H1 (cell line): ENCODE measurements around the gene SOD2. TPM values are rescaled to one million over a fixed set of nuclear protein-coding genes. Genes with fewer than 3 reads are reported as not detected.

Experiments
- CTCF ChIA-PET: fragments of 300-600 bp; sonication (Branson Sonifier 250); formaldehyde crosslinking; loops from one replicate; lab custom pipeline; 2021; ENCODE audit not compliant: partially characterized antibody; lab: Charles Lee
- POLR2A ChIA-PET: fragments of 300-600 bp; sonication (Branson Sonifier 250); formaldehyde crosslinking; loops from one replicate; lab custom pipeline; 2021; ENCODE audit warnings: inconsistent platforms; ENCODE audit not compliant: partially characterized antibody; lab: Charles Lee
- DNase-seq, 2 experiments: peaks; one replicate each; pipeline versions ENCODE4 v3.0.0 to v3.0.0-alpha.2; 2010 to 2022; ENCODE audit warnings: low spot score in 2 of 2, low read depth in 1 of 2, mixed read lengths in 1 of 2
- FAIRE-seq: peaks from 2 replicates; lab custom pipeline; 2011; peaks lifted over from hg19 to GRCh38; lab: Jason Lieb, UNC
- H2AFZ ChIP-seq: 2 replicates; pipeline ENCODE4 v1.8.1; 2012; ENCODE audit warnings: low read length, inconsistent platforms
- H2AK5ac ChIP-seq: 2 replicates; pipeline ENCODE4 v1.6.1; 2013; ENCODE audit warnings: low read depth, low read length
- H2BK120ac ChIP-seq: replicated peaks from 2 replicates; pipeline ENCODE3; 2013; ENCODE audit warnings: low read depth, low read length, inconsistent platforms
- H2BK12ac ChIP-seq: 2 replicates; pipeline ENCODE4 v1.6.1; 2013; ENCODE audit warnings: low read depth, low read length
- H2BK15ac ChIP-seq: 2 replicates; pipeline ENCODE4 v1.6.1; 2013; ENCODE audit warnings: low read length
- H2BK20ac ChIP-seq: 2 replicates; pipeline ENCODE4 v1.6.1; 2013; ENCODE audit warnings: low read length
- H2BK5ac ChIP-seq: 2 replicates; pipeline ENCODE4 v1.6.1; 2013; ENCODE audit warnings: low read depth, low read length
- H3K14ac ChIP-seq: 2 replicates; pipeline ENCODE4 v1.6.1; 2013; ENCODE audit warnings: inconsistent platforms; ENCODE audit not compliant: insufficient read length
- H3K18ac ChIP-seq: 2 replicates; pipeline ENCODE4 v1.6.1; 2013; ENCODE audit warnings: low read length; ENCODE audit errors: extremely low read depth
- H3K23ac ChIP-seq: 2 replicates; pipeline ENCODE4 v1.6.1; 2013; ENCODE audit warnings: inconsistent platforms; ENCODE audit not compliant: insufficient read length
- H3K23me2 ChIP-seq: 2 replicates; pipeline ENCODE4 v1.6.1; 2013; ENCODE audit warnings: low read depth, low read length
- H3K27ac ChIP-seq: 2 replicates; pipeline ENCODE4 v1.6.1; 2011; ENCODE audit warnings: low read depth, low read length, inconsistent platforms
- H3K27me3 ChIP-seq, 4 experiments: replicated peaks in 1 of 4; 1 replicate in 1 of 4; 2 replicates in 3 of 4; pipeline versions ENCODE4 v1.6.1 to v1.8.1; 2011 to 2013; ENCODE audit warnings: low read length in 3 of 4, mild to moderate bottlenecking in 3 of 4, inconsistent platforms in 2 of 4, mixed read lengths in 2 of 4, moderate library complexity in 1 of 4; ENCODE audit not compliant: control insufficient read depth in 3 of 4, insufficient read depth in 3 of 4; ENCODE audit errors: extremely low read depth in 1 of 4
- H3K36me3 ChIP-seq, 4 experiments: 2 replicates each; pipeline versions ENCODE4 v1.6.1 to v1.8.1; 2011 to 2013; ENCODE audit warnings: mild to moderate bottlenecking in 4 of 4, low read length in 3 of 4, moderate library complexity in 2 of 4, control low read depth in 1 of 4, inconsistent platforms in 1 of 4; ENCODE audit not compliant: insufficient read depth in 4 of 4, control insufficient read depth in 2 of 4
- H3K4ac ChIP-seq: replicated peaks from 2 replicates; pipeline ENCODE3; 2013; ENCODE audit warnings: low read length, low read depth, mixed read lengths, inconsistent platforms; ENCODE audit not compliant: insufficient read length
- H3K4me1 ChIP-seq, 4 experiments: replicated peaks in 1 of 4; 1 replicate in 1 of 4; 2 replicates in 3 of 4; pipeline versions ENCODE4 v1.6.1 to v1.8.1; 2011 to 2013; ENCODE audit warnings: low read length in 3 of 4, inconsistent platforms in 2 of 4, mixed read lengths in 1 of 4; ENCODE audit not compliant: insufficient read depth in 4 of 4, control insufficient read depth in 3 of 4
- H3K4me2 ChIP-seq, 2 experiments: 2 replicates each; pipeline versions ENCODE4 v1.6.1 to v1.8.1; 2011 to 2013; ENCODE audit warnings: low read depth in 2 of 2, low read length in 2 of 2, control low read depth in 1 of 2, inconsistent platforms in 1 of 2, mild to moderate bottlenecking in 1 of 2; ENCODE audit not compliant: insufficient read depth in 1 of 2
- H3K4me3 ChIP-seq, 4 experiments: fragments of 200-600, 300-600 bp in 1 of 4; sonication (generic), shearing (Covaris generic), sonication (Bioruptor Twin) in 1 of 4; 2 replicates each; pipeline versions ENCODE4 v1.5.1 to v1.8.1; 2011 to 2016; ENCODE audit warnings: low read length in 4 of 4, low read depth in 3 of 4, control low read depth in 2 of 4, inconsistent platforms in 2 of 4, mild to moderate bottlenecking in 2 of 4, mixed read lengths in 1 of 4, moderate library complexity in 1 of 4; ENCODE audit not compliant: insufficient read depth in 2 of 4; ENCODE audit errors: extremely low read depth in 1 of 4
- H3K56ac ChIP-seq: replicated peaks from 2 replicates; pipeline ENCODE3; 2013; ENCODE audit warnings: low read depth, mild to moderate bottlenecking, mixed read lengths, low read length, inconsistent platforms; ENCODE audit not compliant: insufficient read length
- H3K79me1 ChIP-seq: 2 replicates; pipeline ENCODE4 v1.6.1; 2013; ENCODE audit warnings: low read depth, low read length, control low read depth
- H3K79me2 ChIP-seq, 2 experiments: 2 replicates each; pipeline versions ENCODE4 v1.6.1 to v1.8.1; 2012 to 2013; ENCODE audit warnings: low read length in 2 of 2, mild to moderate bottlenecking in 2 of 2, inconsistent platforms in 1 of 2; ENCODE audit not compliant: insufficient read depth in 2 of 2, control insufficient read depth in 1 of 2
- H3K9ac ChIP-seq, 4 experiments: replicated peaks in 1 of 4; 1 replicate in 1 of 4; 2 replicates in 3 of 4; pipeline versions ENCODE4 v1.6.1 to v1.8.1; 2011 to 2013; ENCODE audit warnings: low read depth in 3 of 4, low read length in 3 of 4, control low read depth in 2 of 4, mild to moderate bottlenecking in 2 of 4, moderate library complexity in 2 of 4, inconsistent platforms in 1 of 4; ENCODE audit errors: extremely low read depth in 1 of 4
- H3K9me3 ChIP-seq, 2 experiments: 2 replicates each; pipeline versions ENCODE4 v1.6.1 to v1.8.1; 2012 to 2013; ENCODE audit warnings: mild to moderate bottlenecking in 2 of 2, moderate library complexity in 2 of 2, control low read depth in 1 of 2, inconsistent platforms in 1 of 2, low read depth in 1 of 2, low read length in 1 of 2, mixed read lengths in 1 of 2; ENCODE audit not compliant: insufficient read depth in 2 of 2
- H4K20me1 ChIP-seq, 2 experiments: replicated peaks in 1 of 2; 2 replicates each; pipeline versions ENCODE3 to v1.8.1; 2011 to 2013; ENCODE audit warnings: inconsistent platforms in 2 of 2, low read length in 2 of 2, mild to moderate bottlenecking in 1 of 2; ENCODE audit not compliant: insufficient read depth in 2 of 2, control insufficient read depth in 1 of 2
- H4K5ac ChIP-seq: 2 replicates; pipeline ENCODE4 v1.6.1; 2013; ENCODE audit warnings: low read length, low read depth, mixed read lengths, inconsistent platforms; ENCODE audit not compliant: insufficient read length
- H4K8ac ChIP-seq: 2 replicates; pipeline ENCODE4 v1.8.0; 2013; ENCODE audit warnings: mild to moderate bottlenecking, moderate library complexity, low read length, inconsistent platforms; ENCODE audit not compliant: insufficient read depth; ENCODE audit errors: extremely low read depth
- H4K91ac ChIP-seq: replicated peaks from 2 replicates; pipeline ENCODE3; 2013; ENCODE audit warnings: low read length, mixed read lengths, inconsistent platforms; ENCODE audit not compliant: insufficient read length
- ATF2 ChIP-seq: IDR thresholded peaks from 2 replicates; pipeline ENCODE4 v1.6.1; 2012; ENCODE audit warnings: low read length, inconsistent platforms
- BACH1 ChIP-seq: IDR thresholded peaks from 2 replicates; pipeline ENCODE4 v1.6.1; 2012; ENCODE audit warnings: low read length, improper control_type of control experiment
- CBX8 ChIP-seq: fragments of 300-800, 300-1000 bp; sonication (generic); IDR thresholded peaks from 2 replicates; pipeline ENCODE4 v1.7.1; 2016; ENCODE audit warnings: low read depth, low read length, borderline replicate concordance
- CTBP2 ChIP-seq: IDR thresholded peaks from 2 replicates; pipeline ENCODE4 v1.7.0; 2011; ENCODE audit warnings: borderline replicate concordance, mild to moderate bottlenecking, moderate library complexity, mixed read lengths, low read length; ENCODE audit not compliant: insufficient read depth, insufficient read length
- HDAC6 ChIP-seq: IDR thresholded peaks from one replicate; pipeline ENCODE4 v1.7.1; 2012; ENCODE audit warnings: low read depth, mild to moderate bottlenecking, inconsistent platforms, low read length, moderate library complexity
- NRF1 ChIP-seq: IDR thresholded peaks from 2 replicates; pipeline ENCODE4 v1.6.1; 2011; ENCODE audit warnings: mild to moderate bottlenecking, low read depth, low read length, improper control_type of control experiment
- POLR2AphosphoS5 ChIP-seq: IDR thresholded peaks from 2 replicates; pipeline ENCODE4 v1.6.1; 2011; ENCODE audit warnings: low read depth, low read length
- SP4 ChIP-seq: IDR thresholded peaks from 2 replicates; pipeline ENCODE4 v1.6.1; 2012; ENCODE audit warnings: low read length, inconsistent platforms
- TAF7 ChIP-seq: optimal IDR thresholded peaks from 2 replicates; pipeline ENCODE3; 2011; ENCODE audit warnings: low read depth, mild to moderate bottlenecking, inconsistent platforms, low read length, moderate library complexity, borderline replicate concordance
- WGBS, 2 experiments: shearing (Covaris generic) in 1 of 2; methylation state at CpG; one replicate each; pipeline versions ENCODE4 v1.1.6 to v1.1.7; 2013 to 2015; ENCODE audit warnings: low lambda C conversion rate in 2 of 2, mixed read lengths in 2 of 2, inconsistent platforms in 1 of 2, low coverage in 1 of 2, missing lambda C conversion rate in 1 of 2; ENCODE audit not compliant: insufficient replicate concordance in 2 of 2, insufficient coverage in 1 of 2, insufficient read length in 1 of 2; ENCODE audit errors: extremely low coverage in 1 of 2, missing lambda C conversion rate in 1 of 2; 5-methylcytosine and 5-hydroxymethylcytosine counted together
- polyA plus RNA-seq, 7 experiments: library from polyadenylated mRNA; depleted of rRNA in 3 of 7; stranded (reverse) in 5 of 7; unstranded in 2 of 7; fragments of >200 nt in 5 of 7; fragments of 200-250 nt in 2 of 7; gene quantifications; 1 replicate in 5 of 7; 2 replicates in 1 of 7; 4 replicates in 1 of 7; pipeline versions ENCODE4 v1.2.1 to v1.2.3, GENCODE V29; 2011 to 2013; ENCODE audit warnings: missing spikeins in 2 of 7, mixed read lengths in 2 of 7
- total RNA-seq: library from RNA; stranded (reverse); fragmentation: NEBNext Ultra II Directional; extraction: Animal tissue kit (Norgen Biotek cat#: 25700); gene quantifications from 2 replicates; pipeline ENCODE4 v1.2.1, GENCODE V29; 2021

Gene SOD2
- total and polyA plus RNA-seq, 2 of the 8 experiments (the other 6 are each of a cell fraction or from before 2014, with no cell fraction given): 31.1 to 88.7 TPM

DNA sequence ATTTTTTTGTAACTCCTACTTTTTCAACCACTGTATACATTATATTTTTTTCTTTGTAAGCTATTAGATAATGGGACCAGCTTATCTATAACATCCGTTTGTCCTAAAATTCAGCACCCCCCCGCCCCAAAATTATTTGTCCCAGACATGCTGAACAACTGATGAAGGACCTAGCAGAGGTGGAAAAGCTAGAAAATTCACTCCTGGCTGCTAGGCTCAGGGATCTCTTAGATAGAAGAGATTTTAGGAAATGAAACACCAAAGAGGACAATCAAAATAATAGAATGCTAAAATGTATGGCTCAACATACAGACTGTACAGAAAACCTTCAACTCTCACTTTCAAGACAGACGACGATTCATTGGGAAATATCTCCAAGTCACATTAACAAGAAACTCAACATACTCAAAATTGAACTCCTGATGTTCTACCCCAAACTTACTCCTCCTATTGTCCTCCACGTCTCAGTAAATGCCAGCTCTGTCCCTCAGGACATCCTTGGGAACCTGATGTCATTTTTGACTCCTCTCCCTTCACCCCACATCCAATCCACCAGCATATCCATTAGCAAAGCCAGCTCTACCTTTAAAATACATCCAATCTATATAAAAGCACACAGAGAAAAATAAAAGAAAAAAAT lies 4.7 kb downstream of the SOD2 start:
- H3K27me3 ChIP-seq: no peaks in the 10 kb centered on the region
- H3K9me3 ChIP-seq: no peaks in the 10 kb centered on the region
- H3K4me1 ChIP-seq: peaks cover 0 to 9% (median 4%) of the 10 kb centered on the region in 4 experiments; a peak in 4 of 7 replicates
- no peak overlapping the region for H2AFZ ChIP-seq
- no peak overlapping the region for H2BK20ac ChIP-seq
- H2BK120ac ChIP-seq: no peak overlapping the region
- no peak overlapping the region for H3K56ac ChIP-seq
- H3K27ac ChIP-seq: no peak overlapping the region
- no peak overlapping the region for H3K14ac ChIP-seq
- H3K79me2 ChIP-seq: peaks cover 3 to 33% of the 10 kb centered on the region in 2 experiments; a peak in 3 of 4 replicates
- peaks cover 0 to 28% (median 12%) of the 10 kb centered on the region in 4 experiments; a peak in 5 of 8 replicates for H3K36me3 ChIP-seq
- no peak overlapping the region for H2AK5ac ChIP-seq
- no peak overlapping the region for H4K91ac ChIP-seq
- H3K4ac ChIP-seq: no peak overlapping the region
- H3K23me2 ChIP-seq: peaks cover 7% of the 10 kb centered on the region
- H4K8ac ChIP-seq: no peak overlapping the region
- H2BK5ac ChIP-seq: no peak overlapping the region
- POLR2A ChIA-PET: interaction anchor here (1.1 to 1.5 kb wide), 2 partner anchors 46 to 101 kb away, joined by 3 read pairs; partner anchors contain the start of gene TCP1
- H3K9ac ChIP-seq: no peak overlapping the region
- CTCF ChIA-PET: interaction anchor here (0.8 to 1.4 kb wide), 4 partner anchors 32 to 553 kb away, joined by 3 to 4 read pairs (median 3); no protein-coding TSS in a partner anchor
- no peak overlapping the region for H3K18ac ChIP-seq
- H3K79me1 ChIP-seq: peaks cover 5% of the 10 kb centered on the region
- no peak for DNase-seq
- no peak overlapping the region for H3K23ac ChIP-seq
- 96% methylated on average over 5 of the region's 5 CpGs; no CpG with 5 or more reads in 1 of the 2 experiments for WGBS, 2 experiments
- H3K4me3 ChIP-seq: no peak overlapping the region
- FAIRE-seq: no peak
- no peak overlapping the region for H3K4me2 ChIP-seq
- H4K20me1 ChIP-seq: peaks cover 4 to 12% of the 10 kb centered on the region in 2 experiments
- no peak overlapping the region for H2BK12ac ChIP-seq
- TF ChIP-seq SP4 (no peak), TAF7 (no peak), ATF2 (no peak), CTBP2 (no peak), CBX8 (no peak), NRF1 (no peak), HDAC6 (no peak), BACH1 (no peak), POLR2AphosphoS5 (no peak)
- no peak overlapping the region for H2BK15ac ChIP-seq
- H4K5ac ChIP-seq: no peak overlapping the region
